ENCODE measurements around the gene TRIO. TPM values are rescaled to one million over a fixed set of nuclear protein-coding genes. Genes with fewer than 3 reads are reported as not detected.

The TRIO gene
- total RNA-seq, 1 donor from 2014 or later: 145 TPM

- DNase-seq (ENCODE audit: low spot score): no peak
Measured at GRCh38 chr5:14351845-14352712, 208.9 kb downstream of the TRIO start.

- DNase-seq (ENCODE audit: low spot score): no peak
Measured at GRCh38 chr5:14353726-14354474, 210.8 kb downstream of the TRIO start.

DNA sequence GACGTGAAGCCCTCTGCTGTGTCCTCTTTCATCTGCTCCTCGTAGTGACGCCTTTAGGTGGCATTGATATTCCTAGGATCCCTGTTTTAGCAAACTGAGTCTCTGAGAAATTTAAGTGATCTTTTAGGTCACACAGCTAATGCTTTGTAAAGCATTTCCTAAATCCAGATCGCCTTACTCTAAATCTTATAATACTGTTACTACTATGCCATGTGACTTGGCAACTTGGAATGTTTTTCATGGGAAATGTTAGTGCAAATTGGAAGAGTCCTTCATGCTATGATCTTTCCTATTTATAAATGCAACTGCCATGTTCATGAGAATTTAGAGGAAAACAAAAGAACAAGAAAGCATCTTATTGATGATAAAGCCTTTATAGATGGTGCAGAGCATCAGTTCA lies 212.2 kb downstream of the TRIO start:
- DNase-seq (ENCODE audit: low spot score): no peak

GRCh38 chr5:14356305-14356704 lies 213.2 kb downstream of the TRIO start:
- DNase-seq (ENCODE audit: low spot score): no peak

DNA sequence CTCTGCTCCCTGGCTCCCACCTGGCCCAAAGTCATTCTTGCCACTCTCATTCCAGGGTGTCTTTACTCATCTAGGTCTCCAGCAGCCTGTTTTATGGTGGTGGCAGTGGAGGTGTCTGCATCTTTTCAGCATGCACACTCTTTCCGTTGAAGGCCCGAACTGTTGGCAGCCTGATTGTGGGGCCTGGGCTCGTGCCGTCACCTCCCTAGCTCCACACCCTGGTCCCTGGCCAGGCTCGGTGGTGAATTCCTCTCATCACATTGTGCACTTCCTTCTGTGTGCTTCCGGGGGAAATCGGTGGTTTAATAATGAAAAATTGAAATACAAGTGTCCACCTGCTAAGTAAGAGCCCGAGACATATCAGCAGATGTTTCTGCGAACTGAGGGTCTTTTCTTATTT lies 214.3 kb downstream of the TRIO start:
- no peak for DNase-seq (ENCODE audit: low spot score)

DNA sequence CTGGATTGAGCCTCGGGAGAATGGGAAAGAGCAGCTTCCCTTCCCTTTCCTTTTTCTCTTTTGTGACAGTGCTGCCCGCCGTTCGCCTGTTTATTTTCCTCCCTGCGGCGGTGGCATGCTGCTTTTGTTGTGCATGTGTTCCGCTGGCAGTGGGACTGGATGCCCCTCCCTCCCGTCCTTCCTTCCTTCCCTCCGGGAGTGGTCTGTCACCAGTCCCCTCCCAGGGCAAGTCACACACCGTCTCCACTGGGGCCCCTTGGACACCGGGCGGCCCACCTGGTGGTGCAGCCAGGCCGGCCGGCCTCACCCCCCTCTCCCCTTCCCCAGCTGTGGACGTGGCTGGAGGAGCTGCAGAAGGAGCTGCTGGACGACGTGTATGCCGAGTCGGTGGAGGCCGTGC lies 214.7 kb downstream of the TRIO start:
- no peak for DNase-seq (ENCODE audit: low spot score)

- no peak for DNase-seq (ENCODE audit: low spot score)
Measured at GRCh38 chr5:14358536-14358935, 215.4 kb downstream of the TRIO start.

GRCh38 chr5:14359069-14360043 lies 216.2 kb downstream of the TRIO start:
- no peak for DNase-seq (ENCODE audit: low spot score)

GRCh38 chr5:14362491-14362890 lies 219.3 kb downstream of the TRIO start:
- DNase-seq (ENCODE audit: low spot score): no peak

GRCh38 chr5:14364096-14364495 lies 221.0 kb downstream of the TRIO start:
- DNase-seq (ENCODE audit: low spot score): no peak

DNA sequence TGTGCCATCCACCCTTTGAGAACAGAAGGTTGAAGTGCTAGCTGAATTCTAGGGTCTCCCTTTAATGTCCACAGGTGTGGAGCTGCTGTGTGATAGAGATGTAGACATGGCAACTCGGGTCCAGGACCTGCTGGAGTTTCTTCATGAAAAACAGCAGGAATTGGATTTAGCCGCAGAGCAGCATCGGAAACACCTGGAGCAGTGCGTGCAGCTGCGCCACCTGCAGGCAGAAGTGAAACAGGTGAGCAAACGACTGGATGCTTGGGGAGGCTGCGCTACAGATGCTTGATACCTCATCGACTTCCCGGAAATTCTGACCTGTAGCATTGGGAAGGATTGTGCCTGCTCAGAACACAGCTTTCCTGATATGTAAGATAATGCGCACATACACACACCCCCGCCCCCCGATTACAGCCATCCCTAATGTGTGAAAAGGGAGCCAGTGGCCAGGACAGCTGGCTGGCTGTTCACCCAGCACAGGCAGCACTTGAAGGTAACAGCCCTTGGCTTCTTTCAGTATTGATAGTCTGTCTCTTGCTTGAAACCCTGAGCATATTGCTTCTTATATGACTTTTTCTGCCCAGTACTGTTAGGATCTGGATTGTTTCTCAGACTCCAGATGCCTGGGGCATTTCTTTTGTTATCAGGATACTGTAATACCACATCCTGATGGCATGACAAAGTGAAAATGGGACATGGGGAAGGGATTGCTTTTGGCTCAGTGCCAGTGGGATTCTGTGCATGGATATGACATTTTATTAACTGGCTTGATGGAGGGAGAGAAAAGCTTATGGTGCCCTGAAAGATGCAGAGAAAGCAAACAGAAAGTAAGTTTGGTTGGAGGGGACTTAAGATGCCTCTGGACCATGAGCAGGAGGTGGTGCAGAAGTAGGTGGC lies 221.7 kb downstream of the TRIO start:
- DNase-seq (ENCODE audit: low spot score): no peak

GRCh38 chr5:14365831-14366430 lies 222.8 kb downstream of the TRIO start:
- no peak for DNase-seq (ENCODE audit: low spot score)

GRCh38 chr5:14366763-14367162 lies 223.6 kb downstream of the TRIO start:
- no peak for DNase-seq (ENCODE audit: low spot score)

DNA sequence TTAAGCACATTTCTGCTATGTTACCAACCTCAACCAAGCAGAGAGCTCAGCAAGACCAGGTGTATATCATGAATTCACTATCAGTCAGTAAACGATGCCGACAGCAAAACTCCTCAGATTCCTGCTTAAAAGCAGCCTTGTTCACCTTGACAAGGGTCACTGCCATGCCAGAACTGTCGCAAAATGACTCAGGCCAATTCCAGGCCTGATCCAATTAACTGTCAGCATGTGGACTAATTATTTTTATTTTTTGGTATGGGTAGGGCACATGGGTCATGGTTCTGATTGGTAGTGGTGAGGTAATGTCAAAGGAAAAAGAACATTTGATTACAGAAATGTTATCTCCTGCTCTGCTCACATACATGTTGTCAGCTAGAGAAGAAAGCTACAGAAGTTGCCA lies 224.2 kb downstream of the TRIO start:
- DNase-seq (ENCODE audit: low spot score): no peak

GRCh38 chr5:14369780-14370179 lies 226.6 kb downstream of the TRIO start:
- DNase-seq (ENCODE audit: low spot score): no peak

DNA sequence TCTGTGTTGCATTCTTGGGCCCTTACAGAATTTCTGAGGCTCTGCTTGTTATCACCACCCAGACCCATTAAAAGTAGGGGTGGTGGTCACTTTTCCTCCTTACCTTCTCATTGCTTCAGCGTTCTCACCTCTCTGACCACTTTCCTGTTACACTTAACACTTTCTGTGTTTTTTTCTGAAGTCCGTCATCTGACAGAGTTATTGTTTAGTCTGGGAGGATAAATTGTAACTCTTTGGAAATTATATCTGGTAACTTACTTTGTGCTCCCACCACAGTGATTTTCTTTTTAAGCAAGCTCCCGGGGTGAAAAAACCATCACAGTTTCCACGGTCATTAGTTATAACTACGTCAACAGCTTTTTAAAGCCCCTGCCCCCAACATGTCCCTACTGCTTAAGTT lies 227.2 kb downstream of the TRIO start:
- DNase-seq (ENCODE audit: low spot score): no peak

GRCh38 chr5:14373685-14374084 lies 230.5 kb downstream of the TRIO start:
- DNase-seq (ENCODE audit: low spot score): no peak

DNA sequence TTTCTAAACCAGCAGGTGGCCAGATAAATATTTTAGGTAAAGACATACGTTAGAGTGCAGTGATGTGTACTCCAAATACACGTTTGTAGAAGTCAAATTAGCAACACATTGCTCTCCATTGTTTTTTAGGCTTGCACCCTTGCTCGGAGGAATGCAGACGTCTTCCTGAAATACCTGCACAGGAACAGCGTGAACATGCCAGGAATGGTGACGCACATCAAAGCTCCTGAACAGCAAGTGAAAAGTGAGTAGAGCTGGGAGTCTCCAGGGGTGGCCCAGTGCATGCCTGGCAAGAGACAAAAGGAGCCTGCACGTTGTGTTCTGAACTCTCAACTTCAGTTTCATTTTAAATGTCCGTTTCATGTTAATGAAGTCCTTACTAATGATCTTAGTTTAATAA lies 231.0 kb downstream of the TRIO start:
- DNase-seq (ENCODE audit: low spot score): no peak

DNA sequence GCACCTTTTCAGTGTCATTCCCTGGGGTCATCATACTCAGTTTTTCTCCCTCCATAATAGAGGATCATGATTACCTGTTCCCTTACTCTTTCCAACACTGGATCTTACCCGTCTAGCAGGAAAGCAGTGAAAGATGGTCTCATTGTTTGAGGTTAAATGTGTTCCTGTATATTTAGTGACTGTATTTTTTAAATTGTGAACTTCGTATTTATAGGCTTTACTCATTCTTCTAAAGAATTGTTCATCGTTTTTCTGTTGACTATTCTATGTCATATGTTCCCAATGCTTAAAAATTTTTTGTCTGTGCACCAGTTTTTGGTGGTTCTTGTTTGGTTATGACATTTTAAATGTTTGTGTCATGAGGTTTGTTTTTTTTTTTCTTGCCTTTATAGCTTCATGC lies 233.6 kb downstream of the TRIO start:
- DNase-seq (ENCODE audit: low spot score): no peak

All from mesenteric fat pad (tissue), 1 donor.